GM21367 (cell line): ENCODE results near the gene BCDIN3D.
"Not testable (repeated sequence)": the region's sequence is repeated elsewhere in the genome, so short reads cannot be mapped to it uniquely, and the experiment has no call there.

Experiments
- ATAC-seq: cut with Tn5 transposase; IDR thresholded peaks from one replicate; pipeline ENCODE4 v1.9.1; 2021; ENCODE audit not compliant: unreplicated experiment

BCDIN3D gene, protein sequence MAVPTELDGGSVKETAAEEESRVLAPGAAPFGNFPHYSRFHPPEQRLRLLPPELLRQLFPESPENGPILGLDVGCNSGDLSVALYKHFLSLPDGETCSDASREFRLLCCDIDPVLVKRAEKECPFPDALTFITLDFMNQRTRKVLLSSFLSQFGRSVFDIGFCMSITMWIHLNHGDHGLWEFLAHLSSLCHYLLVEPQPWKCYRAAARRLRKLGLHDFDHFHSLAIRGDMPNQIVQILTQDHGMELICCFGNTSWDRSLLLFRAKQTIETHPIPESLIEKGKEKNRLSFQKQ

DNA sequence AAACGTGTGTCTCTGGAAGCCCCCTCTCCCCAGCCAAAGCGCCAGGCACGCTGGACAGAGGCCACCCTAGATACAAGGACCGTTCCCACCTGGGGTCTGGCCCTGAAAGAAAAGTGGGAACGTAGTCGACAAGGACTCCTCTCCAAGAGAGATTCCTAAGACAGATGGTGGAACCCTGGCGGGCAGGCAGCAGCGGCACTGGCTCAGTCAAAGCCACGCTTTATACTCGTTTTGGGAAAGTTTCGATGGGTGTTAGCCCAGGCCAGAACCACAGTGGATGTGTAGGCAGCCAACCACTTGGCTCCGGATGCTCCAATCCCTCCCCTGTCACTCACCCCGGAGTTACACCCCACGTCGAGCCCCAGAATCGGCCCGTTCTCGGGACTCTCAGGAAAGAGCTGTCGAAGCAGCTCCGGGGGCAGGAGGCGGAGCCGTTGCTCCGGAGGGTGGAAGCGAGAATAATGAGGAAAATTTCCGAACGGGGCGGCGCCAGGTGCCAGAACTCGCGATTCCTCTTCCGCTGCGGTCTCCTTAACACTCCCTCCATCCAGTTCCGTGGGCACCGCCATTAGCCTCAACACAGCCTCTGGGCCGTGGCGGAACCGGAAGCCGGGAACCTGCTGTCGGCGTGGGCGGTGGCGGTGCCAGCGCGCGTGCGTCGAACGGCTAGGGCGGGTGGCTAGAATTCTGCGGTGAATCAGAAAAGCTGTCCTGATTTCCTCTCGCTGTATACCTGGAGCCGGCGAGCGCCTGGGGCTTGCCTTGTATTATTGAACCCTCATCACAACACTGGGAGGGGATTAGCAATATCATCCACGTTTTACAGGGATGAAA, at the start of gene BCDIN3D:
TSS of gene BCDIN3D (minus strand) at position 588 of the 834 bp plus-strand sequence. CDS start at position 569, 19 bp downstream.
- ATAC-seq: peak; percentile 70

DNA sequence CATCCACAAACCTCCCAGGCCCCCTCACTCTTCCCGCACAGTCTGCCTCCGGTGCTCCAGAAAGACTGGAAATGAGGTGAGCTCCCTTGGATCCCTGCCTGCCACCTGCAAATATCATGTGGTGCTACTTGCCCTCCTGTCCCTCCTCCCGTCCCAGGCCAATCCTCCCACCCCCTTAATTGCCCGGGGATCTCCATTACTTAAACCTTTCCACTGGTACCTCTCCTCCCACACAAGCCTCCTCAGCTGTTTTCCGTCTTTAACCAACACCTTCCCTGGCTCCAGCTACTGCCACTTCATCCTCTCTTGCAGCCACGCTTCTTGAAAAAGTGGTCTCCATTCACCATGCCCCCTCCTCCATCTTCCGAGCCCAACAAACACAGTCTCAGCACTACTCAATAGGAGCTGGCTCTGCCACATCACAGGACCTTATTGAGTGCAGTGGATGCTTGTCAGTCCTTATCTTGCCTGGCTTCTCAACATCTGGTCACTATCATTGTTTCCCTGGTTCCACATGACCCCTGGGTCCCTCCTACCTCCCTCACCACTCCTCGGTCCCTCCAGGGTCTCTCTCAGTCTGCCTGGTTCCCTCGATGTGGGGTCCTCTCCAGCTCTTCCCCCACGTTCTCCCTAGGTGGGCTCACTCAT, 49.3 kb upstream of the BCDIN3D start:
- no peak for ATAC-seq

DNA sequence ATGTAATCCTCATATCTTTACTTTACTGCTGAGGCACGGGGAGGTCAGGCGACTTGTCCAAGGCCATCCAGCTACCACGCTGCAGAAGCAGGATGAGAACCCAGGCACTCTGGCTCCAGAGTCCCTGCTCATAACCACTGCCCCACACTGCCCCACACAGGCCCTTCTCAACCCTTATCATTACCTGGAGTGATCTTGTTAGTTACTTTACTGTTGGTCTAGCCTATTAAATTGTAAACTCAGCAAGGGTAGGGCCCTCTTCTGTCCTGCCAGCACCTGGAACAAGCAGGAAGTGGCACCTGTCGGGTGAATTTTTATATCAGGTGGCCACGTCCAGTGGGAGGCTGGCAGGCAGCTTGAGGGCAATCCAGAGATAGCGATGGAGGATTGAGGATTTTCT, 48.6 kb upstream of the BCDIN3D start:
- no peak for ATAC-seq

DNA sequence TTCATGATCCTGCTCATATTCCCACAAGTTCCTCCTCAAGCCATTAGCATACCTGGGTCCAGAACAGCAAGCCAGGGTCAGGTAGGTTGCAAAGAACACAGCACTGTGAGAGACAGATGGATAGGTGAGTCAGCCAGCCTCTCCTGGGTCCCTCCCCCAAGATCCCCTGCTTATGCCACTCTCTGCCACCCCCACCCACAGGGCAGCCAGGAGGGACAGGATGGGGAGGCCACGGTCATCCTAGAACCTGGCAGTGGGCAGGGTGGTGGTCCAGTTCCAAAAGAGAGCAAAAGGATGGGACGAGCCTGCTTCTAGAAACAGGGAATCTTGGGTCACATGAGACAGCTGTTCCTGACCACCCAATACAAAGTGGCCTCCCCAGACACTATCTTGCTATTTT, 48.1 kb upstream of the BCDIN3D start:
- ATAC-seq: no peak

DNA sequence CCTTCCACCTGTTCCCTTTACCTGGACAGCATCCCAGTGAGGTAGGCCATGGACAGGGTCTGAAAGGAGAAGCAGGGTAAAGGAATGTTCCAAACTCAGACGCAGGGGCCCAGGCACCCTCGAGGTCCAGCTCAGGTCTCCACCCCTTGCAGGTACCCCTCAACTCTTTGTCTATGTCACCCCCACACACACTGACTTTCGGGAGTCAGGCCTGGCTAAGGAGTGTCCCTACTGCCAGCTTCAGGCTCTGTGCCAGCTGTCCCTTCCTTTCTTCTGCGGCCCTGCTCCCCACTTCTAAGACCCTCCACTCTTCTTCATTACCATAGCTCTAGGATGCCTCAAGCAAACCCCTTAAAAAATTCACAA, 47.2 kb upstream of the BCDIN3D start:
- ATAC-seq: no peak

DNA sequence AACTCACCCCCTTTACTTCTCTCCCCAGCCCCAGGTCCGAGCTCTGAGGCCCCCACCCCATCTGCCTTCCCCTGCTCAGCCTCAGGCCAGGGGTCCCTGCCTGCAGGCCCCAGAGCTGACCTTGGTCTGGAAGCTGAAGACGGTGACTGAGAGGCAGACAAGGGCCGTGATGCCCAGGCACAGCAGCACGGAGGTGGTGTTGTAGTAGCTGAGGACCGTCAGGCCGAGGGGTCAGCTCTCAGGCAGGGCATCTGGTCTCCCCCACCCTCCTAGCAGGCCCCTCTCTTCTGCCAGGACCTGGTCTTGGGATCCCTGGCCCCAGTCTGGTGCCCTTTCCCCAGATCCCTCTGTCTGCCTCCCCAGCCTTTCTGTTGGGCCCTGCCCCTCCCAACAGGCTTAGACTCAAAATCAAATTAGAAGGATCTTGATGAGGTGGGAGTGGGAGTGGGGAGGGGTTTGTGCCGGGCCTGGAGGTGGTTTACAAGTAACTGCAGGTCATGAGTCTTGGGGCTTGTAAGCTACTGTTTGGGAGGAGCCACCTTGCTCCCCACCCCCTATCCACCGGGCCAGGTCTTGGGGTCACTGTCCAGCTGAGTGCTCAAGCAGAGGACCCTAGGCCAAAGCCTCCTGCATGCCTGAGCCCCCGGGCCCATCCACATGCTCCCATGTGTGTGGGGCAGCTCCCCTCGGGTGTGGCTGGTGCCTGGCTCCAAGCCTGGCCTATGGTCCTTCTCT, 46.6 kb upstream of the BCDIN3D start:
- ATAC-seq: no peak

DNA sequence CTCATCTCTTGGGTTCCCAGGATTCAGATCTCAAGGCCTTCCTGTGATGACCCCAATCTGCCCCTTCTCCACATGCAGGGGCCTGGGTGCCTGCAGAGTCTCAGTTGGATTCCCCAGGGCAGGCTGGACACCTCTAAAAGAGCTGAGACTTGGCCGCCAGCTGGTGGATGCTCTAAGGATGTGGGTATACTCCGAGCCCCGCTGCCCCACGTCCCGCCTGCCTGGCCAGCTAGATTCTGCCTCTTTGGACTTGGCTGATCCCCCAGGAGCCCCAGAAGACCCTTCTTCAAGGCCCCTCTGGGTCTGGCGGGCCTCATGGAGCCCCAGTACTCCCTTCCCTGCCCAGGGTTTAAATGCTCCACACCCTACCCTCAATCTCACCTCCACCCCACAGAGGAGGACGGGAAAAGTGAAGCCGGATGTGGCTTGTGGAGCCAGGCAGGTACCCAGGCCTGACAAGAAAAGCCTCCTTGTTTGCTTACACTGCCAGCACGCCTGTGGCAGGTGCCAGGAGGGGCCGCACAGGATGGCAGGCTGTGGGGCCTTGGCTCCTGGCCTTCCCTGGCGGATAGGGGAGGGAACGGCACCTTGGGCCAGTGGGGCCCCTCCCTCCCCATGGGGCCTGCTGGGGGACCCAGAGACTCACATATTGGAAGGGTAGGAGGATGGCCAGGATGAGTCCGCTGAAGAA, 45.7 kb upstream of the BCDIN3D start:
- ATAC-seq: no peak

DNA sequence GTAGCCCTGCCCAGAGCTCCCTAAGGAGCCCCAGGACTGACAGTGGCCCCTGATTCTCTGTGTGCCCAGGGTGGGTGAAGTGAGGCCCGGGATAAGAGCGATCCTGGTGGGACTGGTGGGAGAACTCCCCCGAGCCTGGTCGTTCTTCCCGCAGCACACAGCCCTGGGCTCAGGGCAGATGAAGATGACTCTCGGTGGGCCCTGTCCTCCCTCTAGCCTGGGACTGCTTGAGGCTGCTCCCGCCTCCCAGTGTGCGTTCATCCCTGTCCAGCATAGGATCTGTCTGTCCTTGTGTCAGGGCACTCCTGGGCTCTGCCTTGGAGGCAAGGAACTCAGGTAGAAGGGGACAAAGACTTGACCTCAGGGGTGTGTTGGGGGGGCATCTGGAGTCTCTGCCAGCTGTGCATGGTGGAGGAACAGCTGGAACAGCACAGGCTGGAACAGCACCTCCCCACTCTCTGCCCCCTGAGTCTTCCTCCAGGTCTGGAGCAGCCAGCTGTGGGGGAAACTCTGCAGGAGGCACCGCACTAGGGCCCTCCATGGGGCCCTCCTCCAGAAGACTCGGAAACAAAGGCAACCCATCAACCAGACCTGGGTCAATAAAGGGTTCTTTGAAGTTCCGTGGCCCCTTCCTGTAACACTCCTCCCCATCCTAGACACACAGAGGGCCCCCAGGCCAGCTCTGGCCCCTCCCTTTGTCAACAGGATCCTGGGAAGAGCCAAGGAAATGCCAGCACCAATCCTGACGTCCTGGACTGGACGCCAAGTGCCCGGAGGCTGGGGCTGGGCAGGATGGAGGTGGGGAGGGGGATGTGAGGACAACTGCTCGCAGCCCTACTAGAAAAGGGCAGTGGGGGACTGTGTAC, 44.9 kb upstream of the BCDIN3D start:
- no peak for ATAC-seq

DNA sequence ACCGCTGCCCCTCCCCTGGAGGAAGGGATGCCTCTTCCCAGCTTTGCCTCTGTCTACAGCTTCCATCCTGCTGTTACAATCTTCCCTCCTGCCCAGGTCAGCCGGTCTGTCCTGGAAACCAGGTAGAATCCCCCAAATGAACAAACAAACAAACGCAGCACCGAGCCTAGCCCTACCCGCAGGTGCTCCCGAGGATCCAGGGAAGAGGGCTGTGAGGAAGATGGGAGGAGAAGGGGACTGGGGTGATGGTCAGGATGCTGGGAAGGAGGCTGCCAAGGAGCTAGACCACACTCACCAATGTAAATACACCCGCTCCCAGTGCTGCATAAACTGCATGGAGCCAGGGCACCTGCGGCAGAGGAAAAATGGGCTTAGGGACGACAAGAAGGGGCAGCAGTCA, 44.2 kb upstream of the BCDIN3D start:
- no peak for ATAC-seq

DNA sequence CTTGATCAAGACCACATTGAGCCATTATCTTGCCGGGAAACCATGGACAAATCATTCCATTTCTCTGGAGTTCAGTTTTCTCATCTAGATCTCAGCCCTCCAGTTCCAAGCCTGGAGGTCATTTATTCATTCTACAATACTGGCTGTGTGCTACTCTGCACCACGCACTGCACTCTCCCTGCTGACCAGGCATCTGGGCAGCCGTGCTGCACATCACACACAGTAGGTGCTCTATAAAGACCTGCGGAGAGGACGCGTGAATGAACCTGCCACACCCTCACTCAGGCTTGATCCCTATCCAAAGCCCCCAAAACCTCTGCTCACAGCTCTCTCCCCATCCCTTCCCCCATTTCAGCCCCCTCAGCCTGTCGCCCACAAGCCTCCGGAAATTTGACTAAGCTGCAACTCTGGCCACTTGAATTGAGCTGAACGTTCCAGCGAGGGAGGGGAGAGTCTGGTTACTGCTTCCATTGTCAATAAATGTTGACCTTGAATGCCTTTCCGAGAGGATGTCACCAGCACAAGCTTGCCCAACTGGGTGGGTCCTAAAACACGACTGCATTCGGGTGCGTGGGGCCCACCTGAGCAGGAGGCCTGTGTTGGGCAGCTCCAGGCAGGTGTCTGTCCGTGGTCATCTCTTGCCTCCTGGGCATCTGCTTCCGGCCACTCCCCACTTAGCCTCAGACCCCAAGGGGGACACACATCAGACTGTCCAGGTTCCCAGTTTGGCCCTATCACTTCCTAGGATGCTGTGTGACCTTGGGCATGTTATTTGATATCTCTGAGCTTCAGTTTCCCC, 43.0 kb upstream of the BCDIN3D start:
- no peak for ATAC-seq

DNA sequence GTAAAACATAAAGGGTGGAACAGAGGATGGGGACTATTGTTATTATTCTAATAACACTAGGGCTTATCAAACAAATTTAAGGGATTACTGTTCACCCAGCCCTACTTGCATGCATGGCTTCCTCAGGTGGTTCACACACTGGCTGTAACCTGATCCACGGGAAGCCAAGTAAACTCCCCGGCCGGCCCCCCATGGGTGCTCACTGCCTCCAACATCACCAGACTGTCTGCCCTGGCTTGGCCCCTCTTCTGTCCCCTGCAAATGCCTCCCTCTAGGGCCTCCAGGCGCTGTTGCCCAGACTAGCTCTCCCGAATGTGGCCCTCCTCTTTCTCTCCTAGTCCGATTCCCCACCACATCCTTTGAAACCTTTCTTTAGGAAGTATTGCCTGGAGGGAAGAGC, 42.2 kb upstream of the BCDIN3D start:
- ATAC-seq: no peak

DNA sequence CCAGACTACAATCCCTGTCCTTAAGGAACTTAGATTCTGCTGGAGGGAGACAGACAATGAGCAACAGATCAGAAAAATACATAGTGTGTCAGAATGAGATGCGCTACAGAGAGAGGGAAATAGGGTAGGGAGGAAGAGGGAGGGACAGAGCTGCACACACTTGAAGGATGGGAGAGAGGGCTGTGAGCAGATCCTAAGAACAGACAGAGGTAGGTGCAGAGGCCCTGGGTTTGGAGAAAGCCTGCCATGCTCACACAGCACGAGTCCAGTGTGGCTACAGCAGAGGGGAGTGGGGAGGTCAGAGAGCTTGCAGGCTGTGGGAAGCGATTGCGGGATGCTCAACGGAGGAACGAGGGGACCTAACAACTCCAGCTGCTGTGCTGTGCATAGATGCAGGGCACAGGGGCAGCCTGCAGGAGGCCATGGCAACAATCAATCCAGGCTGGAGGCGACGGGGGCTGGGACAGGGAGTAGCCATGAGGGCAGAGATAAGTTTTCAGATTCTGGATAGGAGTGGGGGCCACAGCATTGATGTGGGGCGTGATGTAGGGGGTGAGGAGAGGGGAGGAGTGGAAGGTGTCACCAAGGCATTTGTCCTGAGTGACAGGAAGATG, 40.1 kb upstream of the BCDIN3D start:
- ATAC-seq: no peak

DNA sequence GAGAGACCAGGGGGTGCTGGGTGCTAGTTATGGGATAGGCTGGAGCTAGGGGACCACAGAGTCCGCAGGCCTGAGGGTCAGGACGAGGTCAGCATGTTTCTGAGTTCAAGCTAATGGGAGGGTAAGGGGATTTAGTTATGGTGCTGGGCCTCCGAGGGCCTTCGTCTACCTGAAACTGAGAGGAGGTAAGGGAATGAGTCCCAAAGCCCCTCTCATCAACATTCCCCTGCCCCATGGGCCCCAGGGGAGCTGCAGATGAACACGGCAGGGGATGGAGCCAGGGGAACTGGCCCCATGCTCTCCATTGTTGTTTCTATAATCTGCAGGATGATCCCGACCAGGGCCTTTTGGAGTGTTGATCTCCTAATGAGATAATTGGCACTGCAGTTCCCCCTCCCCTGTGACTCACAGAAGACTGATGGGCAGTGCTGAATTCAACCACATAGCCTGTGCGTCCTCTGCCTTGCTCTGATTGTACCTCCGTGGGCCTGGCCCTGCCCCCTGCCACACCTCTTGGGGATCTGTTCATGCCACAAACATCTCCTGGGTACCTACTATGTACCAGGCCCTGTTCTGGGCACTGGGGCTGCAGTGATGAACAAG, 39.4 kb upstream of the BCDIN3D start:
- ATAC-seq: no peak

DNA sequence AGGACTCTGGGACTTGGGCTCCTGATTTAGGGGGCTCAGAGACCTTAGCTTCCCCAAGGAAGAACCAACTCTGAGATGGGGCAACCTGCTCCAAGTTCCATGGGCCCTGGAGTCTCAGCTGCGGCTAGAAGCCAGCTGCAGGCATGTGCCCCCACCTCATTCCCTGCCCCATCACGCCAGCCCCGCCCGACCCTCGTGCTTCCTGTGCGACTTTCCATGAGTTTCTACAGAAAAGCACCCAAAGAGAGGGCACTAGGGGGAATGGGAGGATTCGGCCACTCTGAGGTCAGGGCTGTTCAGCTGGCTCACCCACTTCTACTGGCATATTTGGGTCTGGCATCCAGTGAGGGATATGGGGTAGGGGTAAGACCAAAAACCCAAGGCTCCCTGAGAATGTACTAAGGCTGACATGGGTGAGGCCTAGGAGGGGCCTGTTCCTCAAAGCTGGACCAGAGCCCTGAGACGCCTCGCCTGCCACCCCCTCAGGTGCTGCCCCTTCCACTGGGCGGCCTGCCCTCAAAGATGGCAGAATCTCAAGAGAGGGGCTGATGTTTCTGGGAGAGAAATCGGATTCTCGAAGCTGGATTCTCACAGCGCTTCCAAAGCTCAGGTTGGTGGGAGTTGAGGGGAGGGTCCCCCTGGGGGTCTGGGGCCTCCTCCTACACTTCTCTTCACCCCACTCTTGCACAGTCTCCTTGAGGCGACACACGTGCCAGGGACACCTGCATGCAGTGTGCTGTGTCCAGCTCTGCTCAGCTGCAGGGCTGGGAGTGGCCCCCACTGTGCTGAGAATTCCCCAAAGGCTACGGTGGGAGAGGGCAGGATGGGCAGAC, 38.7 kb upstream of the BCDIN3D start:
- ATAC-seq: no peak

DNA sequence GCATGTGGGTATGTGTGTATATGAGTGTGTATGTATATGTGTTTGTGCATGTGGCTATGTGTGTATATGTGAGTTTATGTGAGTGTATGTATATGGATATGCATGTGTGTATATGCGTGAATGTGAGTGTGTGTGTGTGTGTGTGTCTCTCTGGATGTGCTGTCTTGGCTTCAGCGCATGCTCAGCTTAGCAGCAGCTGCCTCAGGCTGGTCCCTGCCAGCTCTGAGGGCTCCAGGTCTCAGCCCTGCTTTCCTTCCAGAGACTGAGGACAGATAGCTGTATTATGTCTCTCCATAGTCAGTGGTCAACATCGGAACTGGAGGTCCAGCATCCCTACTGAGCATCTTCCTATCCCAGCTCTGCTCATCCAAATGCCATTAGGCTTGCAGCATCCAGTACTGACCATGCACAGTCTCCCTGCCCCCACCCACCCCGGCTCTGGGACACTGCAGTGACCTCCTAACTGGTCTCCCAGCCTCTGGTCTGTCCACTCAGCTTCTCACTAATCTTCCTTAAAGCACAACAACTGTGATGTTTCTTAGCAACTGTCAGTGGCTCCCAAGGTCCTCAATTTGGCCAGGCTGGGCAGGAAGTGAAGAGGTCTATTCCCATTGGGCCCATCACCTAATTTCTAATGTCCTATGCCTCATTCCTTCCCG, 38.0 kb upstream of the BCDIN3D start:
- no peak for ATAC-seq

DNA sequence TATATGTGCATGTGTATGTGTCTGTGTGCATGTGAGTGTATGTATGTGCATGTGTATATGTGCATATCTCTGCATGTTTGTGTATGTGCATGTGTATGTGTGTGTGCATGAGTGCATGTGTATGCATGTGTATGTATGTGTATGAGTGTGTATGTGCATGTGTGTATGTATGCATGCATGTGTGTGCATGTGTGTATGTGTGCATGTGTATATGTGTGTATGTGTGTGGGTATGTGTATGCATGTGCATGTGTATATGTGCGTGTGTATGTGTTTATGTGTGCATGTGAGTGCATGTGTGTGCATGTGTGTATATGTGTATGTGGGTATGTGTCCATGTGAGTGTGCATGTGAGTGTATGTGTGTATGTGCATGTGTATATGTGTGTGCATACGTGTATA, 36.2 kb upstream of the BCDIN3D start:
- not testable (repeated sequence) for ATAC-seq

DNA sequence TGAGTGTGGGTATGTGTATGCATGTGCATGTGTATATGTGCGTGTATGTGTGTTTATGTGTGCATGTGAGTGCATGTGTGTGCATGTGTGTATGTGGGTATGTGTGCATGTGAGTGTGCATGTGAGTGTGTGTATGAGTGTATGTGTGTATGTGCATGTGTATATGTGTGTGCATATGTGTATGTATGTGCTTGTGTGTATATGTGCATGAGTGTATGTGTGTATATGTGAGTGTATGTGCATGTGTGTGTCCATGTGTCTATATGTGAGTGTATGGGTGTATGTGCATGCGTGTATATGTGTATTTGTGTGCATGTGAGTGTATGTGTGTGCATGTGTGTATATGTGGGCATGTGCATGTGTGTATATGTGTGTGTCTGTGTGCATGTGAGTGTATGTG, 35.1 kb upstream of the BCDIN3D start:
- no peak for ATAC-seq
